GM23248 (cell line): ENCODE measurements around the gene MPPED1. TPM values are rescaled to one million over a fixed set of nuclear protein-coding genes. Genes with fewer than 3 reads are reported as not detected.

Source experiments
- DNase-seq: peaks from one replicate; pipeline ENCODE4 v3.0.0-alpha.2; 2015
- H2AFZ ChIP-seq: fragments of 200-600 bp; sonication (generic); 2 replicates; pipeline ENCODE4 v1.6.1; 2016; ENCODE audit warnings: antibody characterized with exemption
- H3F3A ChIP-seq: fragments of 200-600 bp; sonication (generic); 2 replicates; pipeline ENCODE4 v1.6.1; 2016; ENCODE audit warnings: mild to moderate bottlenecking, antibody characterized with exemption, mixed run types; ENCODE audit not compliant: insufficient read depth
- H3K27ac ChIP-seq: fragments of 200-600 bp; sonication (generic); 2 replicates; pipeline ENCODE4 v1.5.1; 2016; ENCODE audit warnings: mild to moderate bottlenecking
- H3K27me3 ChIP-seq: fragments of 200-600 bp; sonication (generic); replicated peaks from 2 replicates; pipeline ENCODE4 v1.6.1; 2016; ENCODE audit warnings: mild to moderate bottlenecking; ENCODE audit not compliant: insufficient read depth
- H3K36me3 ChIP-seq: fragments of 200-600 bp; sonication (generic); 2 replicates; pipeline ENCODE4 v1.6.1; 2016; ENCODE audit warnings: low read depth, mild to moderate bottlenecking
- H3K4me1 ChIP-seq: fragments of 200-600 bp; sonication (generic); 2 replicates; pipeline ENCODE4 v1.6.1; 2016; ENCODE audit warnings: mild to moderate bottlenecking; ENCODE audit not compliant: insufficient read depth
- H3K4me2 ChIP-seq: fragments of 200-600 bp; sonication (generic); one replicate; pipeline ENCODE4 v1.6.1; 2016; ENCODE audit warnings: mild to moderate bottlenecking; ENCODE audit not compliant: unreplicated experiment
- H3K4me3 ChIP-seq: fragments of 200-600 bp; sonication (generic); 2 replicates; pipeline ENCODE4 v1.5.1; 2016; ENCODE audit warnings: mild to moderate bottlenecking
- H3K79me2 ChIP-seq: fragments of 200-600 bp; sonication (generic); 2 replicates; pipeline ENCODE4 v1.6.1; 2016; ENCODE audit warnings: mild to moderate bottlenecking; ENCODE audit not compliant: insufficient read depth
- H3K9ac ChIP-seq: fragments of 200-600 bp; sonication (generic); 2 replicates; pipeline ENCODE4 v1.6.1; 2016; ENCODE audit warnings: mild to moderate bottlenecking
- H3K9me2 ChIP-seq: fragments of 200-600 bp; sonication (generic); 2 replicates; pipeline ENCODE4 v1.6.1; 2016; ENCODE audit warnings: mixed run types, mild to moderate bottlenecking, moderate library complexity; ENCODE audit not compliant: insufficient read depth
- H3K9me3 ChIP-seq: fragments of 200-600 bp; sonication (generic); one replicate; pipeline ENCODE4 v1.6.1; 2017; ENCODE audit warnings: low read depth
- H4K20me1 ChIP-seq: fragments of 200-600 bp; sonication (generic); 2 replicates; pipeline ENCODE4 v1.6.0; 2016; ENCODE audit not compliant: insufficient read depth
- EZH2 ChIP-seq: fragments of 200-600 bp; sonication (generic); IDR thresholded peaks from 2 replicates; pipeline ENCODE4 v1.6.1; 2018; ENCODE audit warnings: antibody characterized with exemption, mild to moderate bottlenecking; ENCODE audit not compliant: insufficient read depth, poor library complexity, severe bottlenecking
- EZH2phosphoT487 ChIP-seq: fragments of 200-600 bp; sonication (generic); IDR thresholded peaks from 2 replicates; pipeline ENCODE4 v1.6.1; 2018; ENCODE audit warnings: antibody characterized with exemption, moderate library complexity, mild to moderate bottlenecking, low read depth; ENCODE audit not compliant: insufficient read depth
- WGBS, 2 experiments: methylation state at CpG; one replicate each; pipeline ENCODE4 v1.1.6; 2015 to 2017; ENCODE audit warnings: low lambda C conversion rate in 2 of 2, low coverage in 1 of 2; ENCODE audit errors: missing lambda C conversion rate in 2 of 2; 5-methylcytosine and 5-hydroxymethylcytosine counted together
- in situ Hi-C: fragments of 300-500 bp; cut with MboI; formaldehyde crosslinking; loops from 2 replicates; pipeline ENCODE4 v1.15.0; 2020
- polyA plus RNA-seq: library from polyadenylated mRNA; unstranded; fragments of >200 nt; fragmentation: Nextera tagmentation; extraction: Ambion mirVana; gene quantifications from 2 replicates; pipeline ENCODE4 v1.2.1, GENCODE V29; 2016
- total RNA-seq: library from RNA; depleted of rRNA; stranded (reverse); fragments of >200 nt; shearing (Covaris generic); gene quantifications from 2 replicates; pipeline ENCODE4 v1.2.3, GENCODE V29; 2014

Gene MPPED1
- total and polyA plus RNA-seq, 2 experiments from 2014 or later = not detected

DNA sequence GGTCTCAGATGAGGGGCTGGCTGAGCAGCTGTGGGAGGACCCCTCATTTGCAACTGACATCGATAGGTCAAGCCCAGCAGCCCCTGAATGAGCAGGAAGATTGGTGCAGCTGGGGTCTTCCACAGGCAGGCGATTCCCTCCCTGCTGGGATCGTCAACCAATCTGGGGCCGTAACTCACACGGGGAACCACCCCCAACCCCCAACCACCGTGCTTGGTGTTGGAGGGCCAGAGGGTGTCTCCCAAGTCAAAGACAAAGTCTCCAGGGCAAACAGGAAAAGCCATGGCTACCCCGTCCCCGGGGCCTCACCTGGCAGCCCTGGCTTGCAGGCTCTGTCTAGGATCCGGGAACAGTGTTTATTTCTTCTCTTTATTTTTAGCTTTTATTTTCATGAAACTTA lies 41.8 kb upstream of the MPPED1 start:
- Histone ChIP-seq H3K9me3 (no peaks in the 10 kb centered on the region), H3K4me2 (no peak overlapping the region), H3K36me3 (no peaks in the 10 kb centered on the region), H4K20me1 (no peaks in the 10 kb centered on the region), H3K9ac (no peak overlapping the region), H2AFZ (no peak overlapping the region), H3K4me1 (no peaks in the 10 kb centered on the region), H3K27me3 (peaks cover 24% of the 10 kb centered on the region), H3K27ac (no peak overlapping the region), H3F3A (no peaks in the 10 kb centered on the region), H3K79me2 (no peaks in the 10 kb centered on the region), H3K4me3 (no peak overlapping the region), H3K9me2 (no peaks in the 10 kb centered on the region)
- in situ Hi-C loops = no loop called here
- 7 to 9% methylated on average over 9 of the region's 9 CpGs for WGBS, 2 experiments
- no peak for DNase-seq
- TF ChIP-seq EZH2phosphoT487 (no peak), EZH2 (no peak)

DNA sequence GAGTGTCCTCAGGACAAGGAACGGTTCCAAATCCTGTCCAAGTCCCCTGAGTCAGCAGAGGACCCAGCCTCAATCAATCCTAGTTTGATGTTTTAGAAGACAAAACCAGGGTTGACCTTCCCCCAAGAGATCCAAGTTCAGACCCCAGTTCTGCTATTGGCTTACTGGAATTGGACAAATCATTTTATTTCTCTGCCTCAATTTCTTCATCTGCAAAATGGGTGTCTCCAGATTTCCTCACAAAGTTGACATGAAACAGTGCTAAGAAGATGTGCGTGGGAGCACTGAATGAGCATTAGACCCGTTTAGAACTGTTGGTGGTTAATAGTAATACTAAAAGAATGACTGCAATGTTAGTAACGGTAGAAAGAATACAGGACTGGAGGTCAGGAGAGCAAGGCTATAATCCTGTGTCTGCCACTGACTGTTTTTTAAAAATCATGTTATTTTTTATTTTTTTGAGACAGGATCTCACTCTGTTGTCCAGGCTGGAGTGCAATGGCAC lies 35.8 kb upstream of the MPPED1 start:
- no peaks in the 10 kb centered on the region for H3K36me3 ChIP-seq
- H3K4me1 ChIP-seq = no peaks in the 10 kb centered on the region
- no peaks in the 10 kb centered on the region for H3K9me2 ChIP-seq
- peak; percentile 63 for DNase-seq
- H3K4me3 ChIP-seq = no peak overlapping the region
- no peaks in the 10 kb centered on the region for H4K20me1 ChIP-seq
- no peak overlapping the region for H3K9ac ChIP-seq
- H3F3A ChIP-seq = no peaks in the 10 kb centered on the region
- no peak overlapping the region for H2AFZ ChIP-seq
- peaks cover 38% of the 10 kb centered on the region for H3K27me3 ChIP-seq
- WGBS, 2 experiments = 15 to 23% methylated on average over 4 of the region's 4 CpGs
- no peak overlapping the region for H3K27ac ChIP-seq
- in situ Hi-C loops = no loop called here
- H3K79me2 ChIP-seq = no peaks in the 10 kb centered on the region
- H3K9me3 ChIP-seq = no peaks in the 10 kb centered on the region
- no peak for TF ChIP-seq EZH2phosphoT487
- TF ChIP-seq EZH2 = no peak
- H3K4me2 ChIP-seq = no peak overlapping the region

DNA sequence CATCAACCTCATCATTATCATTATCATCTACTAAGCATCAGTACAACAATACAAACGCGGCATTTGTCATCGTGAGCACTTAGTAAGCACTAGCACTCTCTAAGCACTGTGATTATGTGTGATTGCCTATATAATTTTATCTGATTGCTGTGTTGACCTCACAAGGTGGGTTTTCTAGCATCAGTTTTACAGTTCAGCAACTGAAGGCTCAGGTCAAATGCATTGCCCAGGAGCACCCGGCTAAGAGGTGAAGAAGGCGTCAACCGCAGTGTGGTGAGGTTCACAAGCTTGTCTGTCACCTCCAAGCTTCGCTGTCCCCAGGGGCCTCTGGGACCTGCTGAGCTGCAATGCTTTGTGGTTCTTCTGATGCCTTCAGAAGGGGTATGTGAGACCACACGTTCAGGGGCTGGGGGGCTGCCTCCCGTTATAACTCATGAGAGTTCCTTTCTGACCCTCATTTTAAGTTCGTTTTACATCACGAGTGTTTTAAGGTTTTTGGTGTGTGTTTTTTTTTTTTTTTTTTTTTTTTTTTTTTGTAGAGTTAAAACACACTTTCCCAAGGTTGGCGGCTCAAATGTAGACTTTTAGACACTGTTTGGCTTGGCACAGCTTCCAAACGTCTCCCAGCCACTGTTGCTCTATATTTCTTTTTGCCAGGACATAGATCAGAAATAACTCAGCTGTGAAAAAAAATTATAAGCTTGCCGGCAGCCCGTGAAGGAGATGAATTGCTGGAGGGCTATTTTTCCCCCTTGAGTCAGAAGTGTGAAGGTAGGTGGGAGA lies 34.9 kb upstream of the MPPED1 start:
- Histone ChIP-seq H3K9me3 (no peaks in the 10 kb centered on the region), H3K4me1 (no peaks in the 10 kb centered on the region), H3K79me2 (no peaks in the 10 kb centered on the region), H3K4me2 (no peak overlapping the region), H3K9ac (no peak overlapping the region), H3K36me3 (no peaks in the 10 kb centered on the region), H3K4me3 (no peak overlapping the region), H3K9me2 (no peaks in the 10 kb centered on the region), H3K27ac (no peak overlapping the region), H3K27me3 (peaks cover 43% of the 10 kb centered on the region), H2AFZ (no peak overlapping the region), H4K20me1 (no peaks in the 10 kb centered on the region), H3F3A (no peaks in the 10 kb centered on the region)
- in situ Hi-C loops = no loop called here
- no peak for TF ChIP-seq EZH2phosphoT487
- no peak for TF ChIP-seq EZH2
- 52 to 54% methylated on average over 15 of the region's 15 CpGs for WGBS, 2 experiments
- no peak for DNase-seq

DNA sequence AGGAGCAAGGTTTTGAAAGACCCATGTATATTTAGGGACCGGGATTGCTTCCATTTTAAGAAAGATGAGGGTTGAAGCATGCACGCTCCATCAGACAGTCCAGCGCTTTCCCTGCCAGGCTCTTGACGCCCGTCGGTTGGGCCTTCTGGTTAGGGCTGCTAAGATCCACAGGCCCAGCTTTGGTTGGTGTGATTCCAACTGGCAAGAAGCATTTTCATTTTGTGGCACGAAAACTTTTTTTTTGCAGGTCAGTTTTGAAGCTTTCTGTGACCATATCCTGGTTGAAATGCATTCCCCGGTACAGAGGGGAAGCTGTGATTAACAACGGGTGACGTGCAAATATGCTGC lies 34.3 kb upstream of the MPPED1 start:
- no peaks in the 10 kb centered on the region for H4K20me1 ChIP-seq
- no peak overlapping the region for H3K4me2 ChIP-seq
- no peaks in the 10 kb centered on the region for H3K4me1 ChIP-seq
- H3K79me2 ChIP-seq = no peaks in the 10 kb centered on the region
- no peaks in the 10 kb centered on the region for H3F3A ChIP-seq
- peaks cover 48% of the 10 kb centered on the region for H3K27me3 ChIP-seq
- no peaks in the 10 kb centered on the region for H3K9me2 ChIP-seq
- no peak overlapping the region for H3K4me3 ChIP-seq
- TF ChIP-seq EZH2phosphoT487 (no peak), EZH2 (no peak)
- no peaks in the 10 kb centered on the region for H3K9me3 ChIP-seq
- H2AFZ ChIP-seq = no peak overlapping the region
- H3K9ac ChIP-seq = no peak overlapping the region
- no peak overlapping the region for H3K27ac ChIP-seq
- DNase-seq = peak; percentile 24
- H3K36me3 ChIP-seq = no peaks in the 10 kb centered on the region
- WGBS, 2 experiments = 43 to 44% methylated on average over 10 of the region's 10 CpGs
- in situ Hi-C loops = no loop called here
